ENCODE results near the gene OR5H14. TPM values are rescaled to one million over a fixed set of nuclear protein-coding genes. Genes with fewer than 3 reads are reported as not detected.

The OR5H14 gene
- total and polyA plus RNA-seq, 10 of the 15 experiments (the other 5 are each of a cell fraction or from before 2014, with no cell fraction given) = not detected

DNA sequence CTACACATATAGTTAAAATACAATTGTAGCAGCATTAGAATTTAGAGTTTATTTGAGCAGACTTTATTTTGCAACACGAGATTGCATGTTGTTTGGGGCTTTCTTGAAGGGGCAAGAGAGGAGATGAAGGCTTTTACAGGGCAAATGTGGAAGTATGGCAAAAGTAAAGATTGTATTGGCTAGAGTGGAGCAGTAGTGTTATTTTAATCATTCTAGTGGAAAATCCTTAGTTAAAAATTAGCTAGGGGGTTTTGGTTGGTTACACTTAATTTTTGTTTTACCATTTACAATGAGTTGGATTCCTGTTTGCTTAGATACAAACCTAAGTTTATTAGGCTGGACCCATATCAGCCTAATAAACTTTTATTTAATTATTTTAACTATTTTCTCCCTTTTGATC lies 23.8 kb downstream of the OR5H14 start:
- ChIA-PET POLR2A (no interaction called here), SMC1A (ENCODE audit: uncharacterized antibody, unreplicated experiment) (interaction anchor here (0.9 to 1.0 kb wide), 2 partner anchors 75 to 158 kb away, joined by 3 read pairs; no protein-coding TSS in a partner anchor), CTCF (interaction anchor here (1.2 to 2.1 kb wide), 3 partner anchors 133 to 173 kb away, joined by 3 to 8 read pairs (median 3); no protein-coding TSS in a partner anchor), RAD21 (ENCODE audit: unreplicated experiment) (no interaction called here)
- H3K4me1 ChIP-seq (ENCODE audit: control insufficient read depth, insufficient read depth, low read length) = no peaks in the 10 kb centered on the region
- H3K36me3 ChIP-seq (ENCODE audit: control insufficient read depth in 2 of 2, insufficient read depth in 2 of 2, low read length in 1 of 2) = no peaks in the 10 kb centered on the region
- no peaks in the 10 kb centered on the region for H3K27me3 ChIP-seq (replicated peaks in 1 of 2; ENCODE audit: control insufficient read depth in 2 of 2, insufficient read depth in 2 of 2, low read length in 1 of 2)
- H3K9ac ChIP-seq (ENCODE audit: control insufficient read depth, insufficient read depth, low read length) = no peak overlapping the region
- in situ Hi-C loops (cut with MboI) (no loop called here), intact Hi-C loops (cut with micrococcal nuclease; ENCODE audit: unreplicated experiment) (no loop called here)
- DNase-seq (ENCODE audit: low read depth, low spot score) (no peak), FAIRE-seq (no peak), ATAC-seq (no peak)
- H3K4me3 ChIP-seq = no peak overlapping the region
- no peaks in the 10 kb centered on the region for H3K79me2 ChIP-seq (ENCODE audit: control insufficient read depth, insufficient read depth, low read length)
- H2AFZ ChIP-seq (ENCODE audit: control insufficient read depth, low read depth, low read length) = no peak overlapping the region
- no peak overlapping the region for H3K27ac ChIP-seq (ENCODE audit: control insufficient read depth, insufficient read depth)
- 0% methylated on average over 1 of the region's 1 CpG for WGBS (ENCODE audit: insufficient coverage, insufficient replicate concordance, low lambda C conversion rate, missing lambda C conversion rate)
- BruUV-seq (replicated peaks) = no TSS peak
- H4K20me1 ChIP-seq (ENCODE audit: control insufficient read depth, insufficient read depth) = no peaks in the 10 kb centered on the region
- no peak overlapping the region for H3K4me2 ChIP-seq (ENCODE audit: control insufficient read depth, insufficient read depth)
- no peaks in the 10 kb centered on the region; the same call in 2 of the 3 replicates for H3K9me3 ChIP-seq (replicated peaks; ENCODE audit: control insufficient read depth, insufficient read depth, low read length)
- TF ChIP-seq, protein P1, sequence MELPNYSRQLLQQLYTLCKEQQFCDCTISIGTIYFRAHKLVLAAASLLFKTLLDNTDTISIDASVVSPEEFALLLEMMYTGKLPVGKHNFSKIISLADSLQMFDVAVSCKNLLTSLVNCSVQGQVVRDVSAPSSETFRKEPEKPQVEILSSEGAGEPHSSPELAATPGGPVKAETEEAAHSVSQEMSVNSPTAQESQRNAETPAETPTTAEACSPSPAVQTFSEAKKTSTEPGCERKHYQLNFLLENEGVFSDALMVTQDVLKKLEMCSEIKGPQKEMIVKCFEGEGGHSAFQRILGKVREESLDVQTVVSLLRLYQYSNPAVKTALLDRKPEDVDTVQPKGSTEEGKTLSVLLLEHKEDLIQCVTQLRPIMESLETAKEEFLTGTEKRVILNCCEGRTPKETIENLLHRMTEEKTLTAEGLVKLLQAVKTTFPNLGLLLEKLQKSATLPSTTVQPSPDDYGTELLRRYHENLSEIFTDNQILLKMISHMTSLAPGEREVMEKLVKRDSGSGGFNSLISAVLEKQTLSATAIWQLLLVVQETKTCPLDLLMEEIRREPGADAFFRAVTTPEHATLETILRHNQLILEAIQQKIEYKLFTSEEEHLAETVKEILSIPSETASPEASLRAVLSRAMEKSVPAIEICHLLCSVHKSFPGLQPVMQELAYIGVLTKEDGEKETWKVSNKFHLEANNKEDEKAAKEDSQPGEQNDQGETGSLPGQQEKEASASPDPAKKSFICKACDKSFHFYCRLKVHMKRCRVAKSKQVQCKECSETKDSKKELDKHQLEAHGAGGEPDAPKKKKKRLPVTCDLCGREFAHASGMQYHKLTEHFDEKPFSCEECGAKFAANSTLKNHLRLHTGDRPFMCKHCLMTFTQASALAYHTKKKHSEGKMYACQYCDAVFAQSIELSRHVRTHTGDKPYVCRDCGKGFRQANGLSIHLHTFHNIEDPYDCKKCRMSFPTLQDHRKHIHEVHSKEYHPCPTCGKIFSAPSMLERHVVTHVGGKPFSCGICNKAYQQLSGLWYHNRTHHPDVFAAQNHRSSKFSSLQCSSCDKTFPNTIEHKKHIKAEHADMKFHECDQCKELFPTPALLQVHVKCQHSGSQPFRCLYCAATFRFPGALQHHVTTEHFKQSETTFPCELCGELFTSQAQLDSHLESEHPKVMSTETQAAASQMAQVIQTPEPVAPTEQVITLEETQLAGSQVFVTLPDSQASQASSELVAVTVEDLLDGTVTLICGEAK (IDR thresholded peaks at IDR 0.05; ENCODE audit: borderline replicate concordance) = no peak
- TF ChIP-seq NRF1 (conservative IDR thresholded peaks at IDR 0.05; ENCODE audit: low read depth, low read length) (no peak), CREB1 (IDR thresholded peaks at IDR 0.05; ENCODE audit: low read depth) (no peak), MTA3 (IDR thresholded peaks at IDR 0.05; ENCODE audit: borderline replicate concordance, low read length) (no peak), STAT1 (conservative IDR thresholded peaks at IDR 0.05) (no peak), MTA2 (IDR thresholded peaks at IDR 0.05; ENCODE audit: low read depth) (no peak), ZNF384 (IDR thresholded peaks at IDR 0.05; ENCODE audit: borderline replicate concordance, low read depth, low read length) (no peak), RELA (IDR thresholded peaks at IDR 0.05; ENCODE audit: borderline replicate concordance, partially characterized antibody) (no peak), KLF5 (IDR thresholded peaks at IDR 0.05; ENCODE audit: partially characterized antibody) (no peak), ZZZ3 (IDR thresholded peaks at IDR 0.05; ENCODE audit: control insufficient read depth, insufficient read length, low read depth) (no peak), EZH2 (IDR thresholded peaks at IDR 0.05; ENCODE audit: borderline replicate concordance, control insufficient read depth, low read depth, low read length) (no peak), SMAD1 (IDR thresholded peaks at IDR 0.05; ENCODE audit: low read depth, partially characterized antibody) (no peak), SRF (IDR thresholded peaks at IDR 0.05; ENCODE audit: low read depth in 2 of 2, low read length in 2 of 2) (no peak), ZNF24 (IDR thresholded peaks at IDR 0.05) (no peak)
- TF ChIP-seq, protein P2, sequence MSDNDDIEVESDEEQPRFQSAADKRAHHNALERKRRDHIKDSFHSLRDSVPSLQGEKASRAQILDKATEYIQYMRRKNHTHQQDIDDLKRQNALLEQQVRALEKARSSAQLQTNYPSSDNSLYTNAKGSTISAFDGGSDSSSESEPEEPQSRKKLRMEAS (IDR thresholded peaks at IDR 0.05; ENCODE audit: low read depth, low read length) = no peak
- TF ChIP-seq, protein P3, sequence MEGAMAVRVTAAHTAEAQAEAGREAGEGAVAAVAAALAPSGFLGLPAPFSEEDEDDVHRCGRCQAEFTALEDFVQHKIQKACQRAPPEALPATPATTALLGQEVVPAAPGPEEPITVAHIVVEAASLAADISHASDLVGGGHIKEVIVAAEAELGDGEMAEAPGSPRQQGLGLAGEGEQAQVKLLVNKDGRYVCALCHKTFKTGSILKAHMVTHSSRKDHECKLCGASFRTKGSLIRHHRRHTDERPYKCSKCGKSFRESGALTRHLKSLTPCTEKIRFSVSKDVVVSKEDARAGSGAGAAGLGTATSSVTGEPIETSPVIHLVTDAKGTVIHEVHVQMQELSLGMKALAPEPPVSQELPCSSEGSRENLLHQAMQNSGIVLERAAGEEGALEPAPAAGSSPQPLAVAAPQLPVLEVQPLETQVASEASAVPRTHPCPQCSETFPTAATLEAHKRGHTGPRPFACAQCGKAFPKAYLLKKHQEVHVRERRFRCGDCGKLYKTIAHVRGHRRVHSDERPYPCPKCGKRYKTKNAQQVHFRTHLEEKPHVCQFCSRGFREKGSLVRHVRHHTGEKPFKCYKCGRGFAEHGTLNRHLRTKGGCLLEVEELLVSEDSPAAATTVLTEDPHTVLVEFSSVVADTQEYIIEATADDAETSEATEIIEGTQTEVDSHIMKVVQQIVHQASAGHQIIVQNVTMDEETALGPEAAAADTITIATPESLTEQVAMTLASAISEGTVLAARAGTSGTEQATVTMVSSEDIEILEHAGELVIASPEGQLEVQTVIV (IDR thresholded peaks at IDR 0.05; ENCODE audit: borderline replicate concordance, partially characterized antibody) = no peak
- TF ChIP-seq, protein P4, sequence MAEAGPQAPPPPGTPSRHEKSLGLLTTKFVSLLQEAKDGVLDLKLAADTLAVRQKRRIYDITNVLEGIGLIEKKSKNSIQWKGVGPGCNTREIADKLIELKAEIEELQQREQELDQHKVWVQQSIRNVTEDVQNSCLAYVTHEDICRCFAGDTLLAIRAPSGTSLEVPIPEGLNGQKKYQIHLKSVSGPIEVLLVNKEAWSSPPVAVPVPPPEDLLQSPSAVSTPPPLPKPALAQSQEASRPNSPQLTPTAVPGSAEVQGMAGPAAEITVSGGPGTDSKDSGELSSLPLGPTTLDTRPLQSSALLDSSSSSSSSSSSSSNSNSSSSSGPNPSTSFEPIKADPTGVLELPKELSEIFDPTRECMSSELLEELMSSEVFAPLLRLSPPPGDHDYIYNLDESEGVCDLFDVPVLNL (IDR thresholded peaks at IDR 0.05; ENCODE audit: low read depth, low read length) = no peak

Measured in GM12878 (cell line).